Aorta (tissue), 5 donors: ENCODE results near the gene DYNC2I2. TPM values are rescaled to one million over a fixed set of nuclear protein-coding genes. Genes with fewer than 3 reads are reported as not detected.

Experiments
- ATAC-seq: fragments of 200-7000 bp; cut with Tn5 transposase; one replicate; pipeline ENCODE4 v1.9.1; 2022; ENCODE audit warnings: moderate library complexity; ENCODE audit not compliant: low FRiP score
- DNase-seq, 2 donors: peaks; one replicate each; pipeline ENCODE4 v3.0.0-alpha.2; 2020
- H3K27ac ChIP-seq, 2 donors: one replicate each; pipeline ENCODE4 v1.5.1; 2013; ENCODE audit warnings: low read length in 2 of 2, mild to moderate bottlenecking in 2 of 2, moderate library complexity in 2 of 2, control low read depth in 1 of 2, inconsistent platforms in 1 of 2, low read depth in 1 of 2
- H3K27me3 ChIP-seq, 2 donors: one replicate each; pipeline ENCODE4 v1.6.1; 2013; ENCODE audit warnings: control low read depth in 1 of 2, low read length in 1 of 2, mild to moderate bottlenecking in 1 of 2, moderate library complexity in 1 of 2; ENCODE audit not compliant: insufficient read depth in 2 of 2, control insufficient read depth in 1 of 2
- H3K36me3 ChIP-seq, 2 donors: one replicate each; pipeline ENCODE4 v1.6.1; 2013; ENCODE audit warnings: control low read depth in 1 of 2, low read length in 1 of 2, mild to moderate bottlenecking in 1 of 2; ENCODE audit not compliant: insufficient read depth in 2 of 2, control insufficient read depth in 1 of 2
- H3K4me1 ChIP-seq, 2 donors: one replicate each; pipeline ENCODE4 v1.6.1; 2013; ENCODE audit warnings: low read length in 2 of 2, control low read depth in 1 of 2, mild to moderate bottlenecking in 1 of 2, moderate library complexity in 1 of 2; ENCODE audit not compliant: insufficient read depth in 2 of 2, control insufficient read depth in 1 of 2
- H3K4me3 ChIP-seq, 2 donors: one replicate each; pipeline ENCODE4 v1.5.1; 2013; ENCODE audit warnings: low read length in 2 of 2, control low read depth in 1 of 2, mild to moderate bottlenecking in 1 of 2
- H3K9me3 ChIP-seq: one replicate; pipeline ENCODE4 v1.6.1; 2013; ENCODE audit warnings: mild to moderate bottlenecking, low read length; ENCODE audit not compliant: control insufficient read depth
- WGBS, 2 donors: extraction: QIAGEN DNeasy Blood & Tissue Kit; methylation state at CpG; one replicate each; pipeline ENCODE4 v1.1.7; 2013; 5-methylcytosine and 5-hydroxymethylcytosine counted together
- intact Hi-C, 2 donors: fragments of 100-400 bp; cut with DNase I; formaldehyde crosslinking; loops; one replicate each; pipeline versions ENCODE4 v1.14.2 to v1.15.0; 2022
- polyA plus RNA-seq, 2 donors: library from polyadenylated mRNA; stranded (reverse); fragments of 200-250 nt; gene quantifications; one replicate each; pipeline ENCODE4 v1.2.3, GENCODE V29; 2013
- total RNA-seq, 2 donors: library from RNA; stranded (reverse); fragmentation: NEBNext Ultra II Directional; extraction: Animal tissue kit (Norgen Biotek cat#: 25700); gene quantifications; one replicate each; pipeline ENCODE4 v1.2.1, GENCODE V29; 2021
- donor health status: healthy with polysubstance abuse.
- donor health status: Bipolar disorder and iron deficiency.
- donor health status: DM: no; HTN: no; CAD: no.
- donor health status: DM: no; HTN: no; CAD: no.
- donor health status: DM: yes; HTN: yes; CAD: no.

Gene DYNC2I2
- total and polyA plus RNA-seq, 4 donors: 9.0 to 55.3 (median 17.7) TPM

DNA sequence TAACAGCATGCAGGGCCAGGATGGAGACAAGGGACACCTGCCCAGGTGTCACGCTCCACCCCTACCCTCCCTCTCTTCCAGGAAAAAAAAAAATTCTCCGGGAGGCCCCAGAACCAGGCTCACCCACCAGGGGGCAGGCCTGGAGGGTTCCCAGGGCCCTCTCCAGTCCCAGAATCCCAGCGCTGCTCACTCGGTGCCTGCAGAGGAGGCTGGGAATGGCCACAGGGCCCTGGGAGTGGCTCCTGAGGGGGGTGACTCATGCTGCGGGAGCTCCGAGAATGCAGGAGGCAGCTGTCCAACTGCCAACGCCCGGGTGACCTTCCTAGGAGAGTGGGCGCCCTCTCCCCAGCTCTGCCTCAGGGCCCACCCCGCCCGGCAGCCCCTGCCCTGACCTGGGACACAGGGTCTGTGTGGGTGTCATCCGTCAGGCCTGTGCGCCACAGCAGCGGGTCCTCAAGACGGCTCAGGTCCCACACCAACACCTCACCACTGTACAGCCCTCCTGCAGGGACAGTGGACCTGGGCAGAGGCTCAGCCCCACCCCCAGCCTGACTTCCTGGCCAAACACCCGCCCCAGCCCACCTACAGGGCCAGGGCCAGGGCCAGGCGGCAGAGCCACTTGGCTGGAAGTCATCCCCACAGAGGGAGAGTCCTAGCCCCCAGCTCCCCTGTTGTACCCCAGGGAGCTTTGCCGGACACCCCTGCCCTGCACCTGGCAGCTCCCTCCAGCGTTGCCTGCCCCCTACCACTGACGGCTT, 21.2 kb downstream of the DYNC2I2 start:
- WGBS, 2 donors: 13 to 20% methylated on average over 16 to 20 of the region's 20 CpGs
- intact Hi-C loops: loop anchor here (5.0 kb wide), 1 partner anchor 52 kb away; the partner anchor contains the start of gene SET (in 2 of the 2)
- H3K27me3 ChIP-seq: no peaks in the 10 kb centered on the region
- peak overlapping the region; percentile 79 to 85 for H3K27ac ChIP-seq
- DNase-seq (peak; percentile 95 to 96), ATAC-seq (peak; percentile 89)
- no peak overlapping the region for H3K4me3 ChIP-seq
- H3K9me3 ChIP-seq: no peaks in the 10 kb centered on the region
- no peaks in the 10 kb centered on the region for H3K4me1 ChIP-seq
- peaks cover 0 to 12% of the 10 kb centered on the region in 2 donors for H3K36me3 ChIP-seq

DNA sequence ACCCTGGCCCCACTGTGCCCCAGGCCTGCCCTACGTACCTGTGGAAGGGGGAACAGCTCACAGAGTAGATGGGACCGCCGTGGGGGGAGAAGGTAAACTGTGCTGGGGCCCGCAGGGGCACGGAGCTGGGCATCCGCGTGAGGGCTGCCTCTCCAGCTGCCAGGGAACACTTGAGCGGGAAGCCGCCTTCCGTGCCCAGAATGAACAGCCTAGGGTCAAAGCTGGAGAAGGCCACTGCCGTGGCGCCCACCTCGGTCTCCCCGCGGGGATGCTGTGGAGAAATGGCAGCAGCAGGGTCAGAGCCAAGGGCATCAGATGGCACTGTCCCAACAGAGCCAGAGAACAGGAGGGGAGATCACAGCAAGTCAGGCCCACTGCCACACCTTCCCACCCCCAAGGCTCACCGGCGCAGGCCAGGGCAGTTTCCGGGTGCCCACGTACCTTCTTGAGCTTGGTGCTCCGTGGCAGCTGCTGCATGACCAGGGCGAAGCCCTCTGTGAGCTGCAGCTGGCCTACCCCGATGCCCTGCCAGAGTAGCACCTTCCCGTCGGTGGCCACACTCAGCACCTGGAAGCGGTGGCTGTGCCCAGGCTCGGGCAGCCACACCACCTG, 21.9 kb downstream of the DYNC2I2 start:
- intact Hi-C loops: loop anchor here (5.0 kb wide), 1 partner anchor 53 kb away; the partner anchor contains the start of gene SET (in 2 of the 2)
- WGBS, 2 donors: 65 to 66% methylated on average over 23 to 26 of the region's 26 CpGs
- Histone ChIP-seq H3K4me1 (no peaks in the 10 kb centered on the region), H3K27me3 (no peaks in the 10 kb centered on the region), H3K4me3 (no peak overlapping the region), H3K36me3 (peaks cover 0 to 9% of the 10 kb centered on the region in 2 donors), H3K27ac (peak overlapping the region in 1 of 2 donors; percentile 22), H3K9me3 (no peaks in the 10 kb centered on the region)
- ATAC-seq (peak; percentile 1), DNase-seq (no peak)

DNA sequence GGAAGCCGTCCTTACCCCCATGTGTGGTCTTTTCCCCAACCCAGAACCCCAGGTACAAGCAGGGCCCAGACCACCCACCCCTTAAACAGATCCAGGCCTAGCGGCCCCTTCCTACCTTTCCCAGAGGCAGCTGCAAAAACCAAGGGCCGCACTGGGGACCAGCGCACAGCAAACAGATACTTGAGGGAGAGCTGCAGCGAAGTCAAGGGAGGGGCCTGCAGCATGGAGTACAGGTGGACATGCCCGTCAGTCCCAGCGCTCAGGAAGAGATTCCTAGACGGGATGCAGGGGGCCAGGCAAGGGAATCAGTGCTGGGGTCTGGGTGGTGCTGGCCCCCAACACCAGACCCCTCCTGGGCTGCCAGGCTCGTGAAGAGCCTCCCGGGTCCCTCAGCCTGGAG, 22.5 kb downstream of the DYNC2I2 start:
- peaks cover 0 to 9% of the 10 kb centered on the region in 2 donors for H3K36me3 ChIP-seq
- H3K27ac ChIP-seq: peak overlapping the region in 1 of 2 donors; percentile 22
- WGBS, 2 donors: 85 to 89% methylated on average over 10 of the region's 10 CpGs
- H3K9me3 ChIP-seq: no peaks in the 10 kb centered on the region
- intact Hi-C loops: no loop called here
- no peak overlapping the region for H3K4me3 ChIP-seq
- no peak for ATAC-seq
- DNase-seq: peak in 1 of 2 donors; percentile 30
- H3K27me3 ChIP-seq: no peaks in the 10 kb centered on the region
- no peaks in the 10 kb centered on the region for H3K4me1 ChIP-seq

DNA sequence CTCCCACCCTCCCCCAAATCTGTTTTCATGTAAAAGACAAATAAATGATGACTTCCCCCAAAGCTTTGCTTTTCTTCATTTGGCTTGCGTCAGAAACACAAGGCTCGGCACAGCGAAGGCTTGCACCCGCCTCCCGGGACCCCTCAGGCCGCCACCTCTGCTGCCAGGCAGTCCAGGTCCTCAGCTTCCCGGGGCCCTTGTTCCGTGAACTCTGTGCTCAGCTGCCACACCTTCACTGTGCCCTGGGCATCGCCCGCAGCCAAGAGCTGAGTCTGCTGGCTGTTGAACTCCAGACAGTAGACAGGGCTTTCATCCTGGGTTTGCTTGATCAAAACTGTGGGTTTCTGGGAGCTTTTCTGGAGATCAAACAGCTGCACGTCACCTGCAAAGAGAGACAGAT, 23.0 kb downstream of the DYNC2I2 start:
- DNase-seq: peak in 1 of 2 donors; percentile 36
- no peaks in the 10 kb centered on the region for H3K27me3 ChIP-seq
- no peak overlapping the region for H3K4me3 ChIP-seq
- no peaks in the 10 kb centered on the region for H3K9me3 ChIP-seq
- H3K36me3 ChIP-seq: peaks cover 0 to 9% of the 10 kb centered on the region in 2 donors
- WGBS, 2 donors: 70 to 80% methylated on average over 11 of the region's 11 CpGs
- H3K27ac ChIP-seq: no peak overlapping the region
- intact Hi-C loops: no loop called here
- no peak for ATAC-seq
- no peaks in the 10 kb centered on the region for H3K4me1 ChIP-seq

DNA sequence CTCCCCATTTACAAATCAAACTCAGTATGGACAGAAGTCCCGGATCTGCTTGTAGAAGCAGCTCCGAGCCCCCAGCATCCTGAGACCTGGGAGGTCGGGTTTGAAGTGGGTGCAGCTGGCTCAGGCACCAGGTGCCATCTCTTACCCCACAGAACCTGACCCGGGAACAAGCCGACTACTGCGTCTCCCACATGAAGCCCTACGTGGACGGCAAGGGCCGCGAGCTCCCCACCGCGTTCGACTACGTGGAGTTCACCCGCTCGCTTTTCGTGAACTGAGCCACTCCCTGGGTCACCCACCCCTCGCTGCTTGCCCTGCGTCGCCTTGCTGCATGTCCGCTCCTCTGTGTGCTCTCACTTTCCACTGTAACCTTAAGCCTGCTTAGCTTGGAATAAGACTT, 23.6 kb downstream of the DYNC2I2 start:
- Histone ChIP-seq H3K4me3 (no peak overlapping the region), H3K36me3 (peaks cover 0 to 9% of the 10 kb centered on the region in 2 donors), H3K27me3 (no peaks in the 10 kb centered on the region), H3K9me3 (no peaks in the 10 kb centered on the region), H3K27ac (no peak overlapping the region), H3K4me1 (no peaks in the 10 kb centered on the region)
- ATAC-seq: no peak
- 89 to 91% methylated on average over 21 of the region's 21 CpGs for WGBS, 2 donors
- intact Hi-C loops: no loop called here
- peak in 1 of 2 donors; percentile 41 for DNase-seq

DNA sequence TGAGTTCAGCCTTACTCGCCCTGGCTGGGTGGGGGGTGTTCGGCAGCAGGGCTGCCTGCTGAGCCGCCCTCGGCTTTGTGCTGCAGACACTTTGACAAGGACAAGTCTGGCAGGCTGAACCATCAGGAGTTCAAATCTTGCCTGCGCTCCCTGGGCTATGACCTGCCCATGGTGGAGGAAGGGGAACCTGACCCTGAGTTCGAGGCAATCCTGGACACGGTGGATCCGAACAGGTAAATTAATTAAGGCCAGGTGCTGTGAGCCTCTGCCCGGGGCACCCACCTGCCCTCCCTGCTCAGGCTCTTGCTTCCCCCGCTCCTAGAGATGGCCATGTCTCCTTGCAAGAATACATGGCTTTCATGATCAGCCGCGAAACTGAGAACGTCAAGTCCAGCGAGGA, 24.2 kb downstream of the DYNC2I2 start:
- no peaks in the 10 kb centered on the region for H3K9me3 ChIP-seq
- H3K27me3 ChIP-seq: no peaks in the 10 kb centered on the region
- peaks cover 0 to 9% of the 10 kb centered on the region in 2 donors for H3K36me3 ChIP-seq
- ATAC-seq: no peak
- intact Hi-C loops: no loop called here
- peak in 1 of 2 donors; percentile 44 for DNase-seq
- no peak overlapping the region for H3K27ac ChIP-seq
- 88 to 91% methylated on average over 14 of the region's 14 CpGs for WGBS, 2 donors
- H3K4me1 ChIP-seq: no peaks in the 10 kb centered on the region
- H3K4me3 ChIP-seq: no peak overlapping the region

DNA sequence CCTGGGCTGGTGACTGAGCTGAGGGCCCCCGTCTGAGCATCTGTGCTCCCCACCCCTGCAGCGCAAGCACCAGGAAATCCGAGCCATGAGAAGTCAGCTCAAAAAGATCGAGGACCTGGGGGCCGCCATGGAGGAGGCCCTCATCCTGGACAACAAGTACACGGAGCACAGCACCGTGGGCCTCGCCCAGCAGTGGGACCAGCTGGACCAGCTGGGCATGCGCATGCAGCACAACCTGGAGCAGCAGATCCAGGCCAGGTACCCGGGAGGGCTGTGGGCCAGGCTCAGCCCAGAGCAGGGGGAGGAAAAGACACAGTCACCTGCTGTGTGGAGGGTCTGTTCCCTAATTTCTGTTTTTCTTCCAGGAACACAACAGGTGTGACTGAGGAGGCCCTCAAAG, 24.6 kb downstream of the DYNC2I2 start:
- ATAC-seq (no peak), DNase-seq (peak in 1 of 2 donors; percentile 32)
- Histone ChIP-seq H3K4me3 (no peak overlapping the region), H3K27ac (no peak overlapping the region), H3K36me3 (peaks cover 0 to 11% of the 10 kb centered on the region in 2 donors), H3K27me3 (no peaks in the 10 kb centered on the region), H3K4me1 (no peaks in the 10 kb centered on the region), H3K9me3 (no peaks in the 10 kb centered on the region)
- intact Hi-C loops: no loop called here
- 88% methylated on average over 10 of the region's 10 CpGs for WGBS, 2 donors

DNA sequence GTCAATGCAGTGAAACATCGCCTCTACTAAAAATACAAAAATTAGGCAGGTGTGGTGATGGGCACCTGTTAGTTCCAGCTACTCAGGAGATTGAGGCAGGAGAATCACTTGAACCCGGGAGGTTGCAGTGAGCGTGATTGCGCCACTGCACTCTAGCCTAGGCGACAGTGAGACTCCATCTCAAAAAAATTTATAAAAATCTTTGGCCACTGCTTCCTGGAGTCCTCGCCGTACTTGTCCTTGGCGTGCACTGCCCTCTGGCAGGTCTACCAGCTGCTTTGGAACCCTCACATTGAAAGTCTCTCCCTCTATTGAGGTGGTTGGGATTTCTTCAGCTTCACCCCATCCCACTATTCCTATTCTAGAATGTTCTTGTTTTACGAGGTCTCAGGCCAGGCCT, 25.0 kb downstream of the DYNC2I2 start:
- H3K9me3 ChIP-seq: no peaks in the 10 kb centered on the region
- ATAC-seq: no peak
- no peaks in the 10 kb centered on the region for H3K27me3 ChIP-seq
- peaks cover 0 to 11% of the 10 kb centered on the region in 2 donors for H3K36me3 ChIP-seq
- intact Hi-C loops: no loop called here
- WGBS, 2 donors: 87 to 93% methylated on average over 9 of the region's 9 CpGs
- no peak overlapping the region for H3K27ac ChIP-seq
- DNase-seq: peak in 1 of 2 donors; percentile 4
- H3K4me1 ChIP-seq: no peaks in the 10 kb centered on the region
- no peak overlapping the region for H3K4me3 ChIP-seq
